ENCODE results near the gene C9.
"Not testable (repeated sequence)": the region's sequence is repeated elsewhere in the genome, so short reads cannot be mapped to it uniquely, and the experiment has no call there.

C9 gene

DNA sequence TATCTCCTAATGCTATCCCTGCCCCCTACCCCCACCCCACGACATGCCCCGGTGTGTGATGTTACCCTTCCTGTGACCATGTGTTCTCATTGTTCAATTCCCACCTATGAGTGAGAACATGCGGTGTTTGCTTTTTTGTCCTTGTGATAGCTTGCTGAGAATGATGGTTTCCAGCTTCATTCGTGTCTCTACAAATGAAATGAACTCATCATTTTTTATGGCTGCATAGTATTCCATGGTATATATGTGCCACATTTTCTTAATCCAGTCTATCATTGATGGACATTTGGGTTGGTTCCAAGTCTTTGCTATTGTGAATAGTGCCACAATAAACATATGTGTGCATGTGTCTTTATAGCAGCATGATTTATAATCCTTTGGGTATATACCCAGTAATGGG lies 88.4 kb downstream of the C9 start:
- not testable (repeated sequence) for H3K4me1 ChIP-seq (ENCODE audit: insufficient read depth, low read length); H3K36me3 ChIP-seq (ENCODE audit: insufficient read depth, low read length); H3K9ac ChIP-seq (ENCODE audit: low read depth, low read length); H3K9me3 ChIP-seq (ENCODE audit: control insufficient read depth, insufficient read depth, low read length)

DNA sequence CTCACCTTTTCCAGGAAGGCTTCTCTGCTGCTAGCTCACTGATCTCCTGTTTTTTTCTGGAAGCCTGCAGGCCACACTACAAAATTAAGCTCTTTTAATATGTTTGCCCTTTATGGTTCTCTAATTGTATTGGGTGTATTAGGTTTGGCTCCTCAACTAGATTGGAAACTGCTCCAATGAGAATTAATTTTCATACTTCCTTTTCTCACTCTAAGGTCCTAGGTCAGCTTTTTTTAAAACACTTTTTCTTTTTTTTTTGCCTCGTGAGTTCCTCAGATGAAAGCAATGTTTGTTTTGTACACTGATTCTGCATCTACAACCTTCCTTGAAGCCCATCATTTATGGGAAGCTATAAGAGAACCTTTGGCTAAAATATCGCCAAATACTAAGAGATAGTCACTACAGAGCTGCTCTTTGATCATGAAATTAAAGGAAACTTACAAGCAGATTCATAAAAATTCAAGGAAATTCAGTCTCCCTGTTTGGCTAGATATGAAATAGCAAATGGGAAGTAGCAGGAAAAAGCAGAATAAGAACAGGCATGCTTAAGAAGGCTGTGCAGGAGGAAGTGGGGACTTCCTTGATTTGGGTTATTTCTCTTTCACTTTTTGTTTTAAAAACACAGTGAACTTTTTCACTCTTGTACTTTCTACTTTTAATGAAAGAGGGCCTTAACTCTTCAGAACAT lies 89.8 kb downstream of the C9 start:
- Histone ChIP-seq H3K4me1 (ENCODE audit: insufficient read depth, low read length) (no peaks in the 10 kb centered on the region), H3K9me3 (ENCODE audit: control insufficient read depth, insufficient read depth, low read length) (no peaks in the 10 kb centered on the region), H3K9ac (ENCODE audit: low read depth, low read length) (no peak overlapping the region), H3K36me3 (ENCODE audit: insufficient read depth, low read length) (no peaks in the 10 kb centered on the region)

DNA sequence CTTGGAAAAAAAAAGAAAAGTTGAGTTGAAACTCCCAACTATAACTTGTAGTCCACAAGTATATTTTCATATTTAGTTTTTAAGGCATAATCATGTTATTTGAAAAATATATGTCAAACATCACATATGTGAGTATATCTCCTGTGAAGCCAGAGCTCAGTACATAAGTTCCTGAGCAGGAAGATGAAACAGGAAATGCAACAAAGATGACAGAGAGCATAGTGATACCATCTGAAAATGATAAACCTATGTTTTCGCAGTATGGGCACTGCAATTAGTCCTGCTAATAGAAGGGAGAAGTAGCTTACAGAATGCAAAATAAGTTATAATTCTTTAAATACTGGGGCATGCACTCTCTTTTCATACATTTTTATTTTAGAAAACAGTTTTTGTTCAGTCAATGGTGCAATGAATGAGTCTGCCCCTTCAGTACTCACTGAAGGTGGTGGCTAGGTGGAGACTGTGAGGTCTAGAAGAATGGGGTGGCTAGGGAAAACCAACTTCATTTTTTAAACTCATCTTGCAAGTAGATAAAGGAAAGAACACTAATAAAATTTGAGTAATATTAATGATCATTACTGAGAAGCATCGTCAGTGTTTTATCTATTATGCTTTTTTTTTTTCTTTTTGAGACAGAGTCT lies 90.9 kb downstream of the C9 start:
- Histone ChIP-seq H3K9ac (ENCODE audit: low read depth, low read length) (no peak overlapping the region), H3K9me3 (ENCODE audit: control insufficient read depth, insufficient read depth, low read length) (no peaks in the 10 kb centered on the region), H3K36me3 (ENCODE audit: insufficient read depth, low read length) (no peaks in the 10 kb centered on the region), H3K4me1 (ENCODE audit: insufficient read depth, low read length) (no peaks in the 10 kb centered on the region)

DNA sequence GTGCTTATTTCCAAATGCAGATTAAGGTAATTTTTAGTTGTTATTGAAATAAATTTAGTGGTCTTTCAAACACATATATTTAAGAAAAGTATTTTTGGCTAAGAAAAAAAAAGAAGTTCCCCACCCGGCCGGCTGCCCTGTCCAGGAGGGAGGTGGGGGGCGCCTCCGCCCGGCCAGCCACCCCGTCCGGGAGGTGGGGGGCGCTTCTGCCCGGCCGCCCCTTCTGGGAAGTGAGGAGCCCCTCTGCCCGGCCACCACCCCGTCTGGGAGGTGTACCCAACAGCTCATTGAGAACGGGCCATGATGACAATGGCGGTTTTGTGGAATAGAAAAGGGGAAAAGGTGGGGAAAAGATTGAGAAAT lies 91.4 kb downstream of the C9 start:
- not testable (repeated sequence) for H3K9me3 ChIP-seq (ENCODE audit: control insufficient read depth, insufficient read depth, low read length); H3K9ac ChIP-seq (ENCODE audit: low read depth, low read length); H3K36me3 ChIP-seq (ENCODE audit: insufficient read depth, low read length); H3K4me1 ChIP-seq (ENCODE audit: insufficient read depth, low read length)

DNA sequence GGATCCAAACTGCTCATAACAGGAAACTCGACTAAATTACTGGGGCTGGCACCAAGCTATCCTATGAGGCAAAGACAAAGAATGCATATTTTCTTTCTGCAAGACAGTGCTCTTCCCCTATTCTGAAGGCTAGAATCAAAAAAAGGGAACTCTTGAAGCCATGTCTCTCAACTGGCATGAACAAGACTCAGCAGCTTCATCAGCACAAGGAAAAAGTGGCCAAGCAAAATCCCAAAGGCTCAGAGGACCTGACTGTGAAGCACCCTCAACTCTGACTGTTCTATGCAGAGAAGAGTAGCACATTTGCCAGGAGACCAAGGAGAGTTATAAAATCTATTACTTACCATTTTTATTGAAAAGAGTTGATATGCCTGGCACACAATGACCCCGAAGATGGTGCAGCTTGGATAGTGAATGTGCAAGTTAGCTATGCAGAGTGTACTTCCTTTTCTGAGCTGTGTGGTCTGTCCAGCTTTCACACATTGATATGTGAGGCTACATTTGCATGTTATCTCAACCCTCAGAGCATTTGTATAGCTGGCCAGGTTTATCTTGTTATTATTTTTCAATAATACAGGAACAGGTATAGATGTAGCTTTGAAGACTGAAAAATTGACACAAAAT lies 94.0 kb downstream of the C9 start:
- no peak overlapping the region for H3K9ac ChIP-seq (ENCODE audit: low read depth, low read length)
- no peaks in the 10 kb centered on the region for H3K4me1 ChIP-seq (ENCODE audit: insufficient read depth, low read length)

DNA sequence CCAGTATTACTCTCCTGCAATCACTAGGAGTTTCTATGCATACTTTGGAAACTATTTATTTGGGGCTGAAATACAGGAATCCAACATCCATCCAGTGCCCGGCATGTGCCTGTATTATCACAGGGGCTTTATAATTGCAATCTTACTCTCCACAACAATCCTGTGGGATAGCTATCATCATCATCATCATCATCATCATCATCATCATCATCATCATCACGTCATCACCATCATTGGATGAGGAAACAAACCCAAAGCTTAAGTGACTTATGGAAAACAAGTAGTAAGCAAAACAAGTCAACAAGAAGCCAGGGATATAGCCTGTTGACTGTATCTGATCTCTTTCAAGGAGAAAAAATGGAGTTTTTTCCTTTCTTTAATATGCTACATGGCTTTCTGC lies 97.1 kb downstream of the C9 start:
- Histone ChIP-seq H3K4me1 (ENCODE audit: insufficient read depth, low read length) (no peaks in the 10 kb centered on the region), H3K36me3 (ENCODE audit: insufficient read depth, low read length) (no peaks in the 10 kb centered on the region), H3K9me3 (ENCODE audit: control insufficient read depth, insufficient read depth, low read length) (no peaks in the 10 kb centered on the region), H3K9ac (ENCODE audit: low read depth, low read length) (no peak overlapping the region)

More for the DNA sequence above, 94.0 kb downstream of the C9 start:
- H3K36me3 ChIP-seq (ENCODE audit: insufficient read depth, low read length) = no peaks in the 10 kb centered on the region
- no peaks in the 10 kb centered on the region for H3K9me3 ChIP-seq (ENCODE audit: control insufficient read depth, insufficient read depth, low read length)

DNA sequence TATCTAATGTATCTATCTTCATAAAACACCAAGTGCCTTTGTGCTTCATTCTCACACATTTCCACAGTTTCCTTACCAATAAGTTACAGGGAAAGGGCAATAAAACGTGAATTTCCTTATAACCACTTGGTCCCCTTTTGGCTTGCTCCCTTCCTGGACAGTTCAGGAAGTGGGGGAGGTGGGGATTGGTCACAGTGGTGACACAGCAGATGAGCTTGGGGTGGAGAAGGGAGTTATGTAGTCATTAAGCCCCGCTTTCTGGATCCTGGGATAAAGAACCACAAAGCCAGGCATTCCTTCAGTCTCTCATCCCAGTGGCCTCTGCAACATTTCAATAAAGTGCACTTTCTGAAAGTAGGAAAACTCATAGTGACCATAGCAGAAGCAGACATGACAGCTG lies 97.9 kb downstream of the C9 start:
- Histone ChIP-seq H3K9me3 (ENCODE audit: control insufficient read depth, insufficient read depth, low read length) (no peaks in the 10 kb centered on the region), H3K4me1 (ENCODE audit: insufficient read depth, low read length) (no peaks in the 10 kb centered on the region), H3K9ac (ENCODE audit: low read depth, low read length) (no peak overlapping the region), H3K36me3 (ENCODE audit: insufficient read depth, low read length) (no peaks in the 10 kb centered on the region)

DNA sequence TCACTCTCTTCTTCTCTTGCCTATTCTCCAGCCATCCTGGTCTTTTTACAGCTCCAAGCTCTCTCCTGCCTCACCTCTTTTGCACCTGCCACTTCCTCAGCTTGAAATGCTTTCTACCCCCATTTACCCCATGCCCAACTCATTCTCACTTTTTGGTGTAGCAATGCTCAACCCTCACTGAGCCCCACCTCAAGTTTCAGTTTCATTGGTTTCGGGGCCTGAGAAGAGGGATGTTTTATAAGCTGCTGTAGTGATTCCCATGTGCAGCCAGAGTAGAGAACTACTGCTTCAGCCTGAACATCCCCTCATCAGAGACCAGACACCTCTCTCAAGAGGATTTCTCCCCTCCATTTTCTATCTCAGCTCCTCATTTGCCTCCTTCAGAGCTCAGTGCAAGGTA lies 99.8 kb downstream of the C9 start:
- Histone ChIP-seq H3K9ac (ENCODE audit: low read depth, low read length) (no peak overlapping the region), H3K4me1 (ENCODE audit: insufficient read depth, low read length) (no peaks in the 10 kb centered on the region), H3K36me3 (ENCODE audit: insufficient read depth, low read length) (no peaks in the 10 kb centered on the region), H3K9me3 (ENCODE audit: control insufficient read depth, insufficient read depth, low read length) (no peaks in the 10 kb centered on the region)

DNA sequence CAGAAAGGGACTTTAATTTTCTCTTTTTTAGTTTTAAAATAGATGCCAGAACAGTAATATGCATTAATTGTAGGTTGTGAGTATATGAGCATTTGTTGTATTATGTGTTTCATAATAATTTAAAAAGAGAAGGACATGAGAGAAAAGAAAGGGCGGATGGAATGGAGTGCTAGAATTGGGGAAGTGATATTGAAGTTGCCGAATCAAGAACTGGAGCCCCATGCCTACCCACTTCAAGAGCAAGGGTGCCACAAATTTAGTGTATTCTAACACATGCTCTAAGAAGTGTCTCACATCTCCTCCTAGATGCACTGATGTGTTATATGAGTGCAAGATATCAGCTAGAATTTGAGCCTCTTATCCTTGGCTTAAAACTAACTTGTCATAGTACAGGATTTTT lies 101.3 kb downstream of the C9 start:
- no peaks in the 10 kb centered on the region for H3K36me3 ChIP-seq (ENCODE audit: insufficient read depth, low read length)
- H3K9ac ChIP-seq (ENCODE audit: low read depth, low read length) = no peak overlapping the region
- H3K4me1 ChIP-seq (ENCODE audit: insufficient read depth, low read length) = no peaks in the 10 kb centered on the region
- H3K9me3 ChIP-seq (ENCODE audit: control insufficient read depth, insufficient read depth, low read length) = no peaks in the 10 kb centered on the region

DNA sequence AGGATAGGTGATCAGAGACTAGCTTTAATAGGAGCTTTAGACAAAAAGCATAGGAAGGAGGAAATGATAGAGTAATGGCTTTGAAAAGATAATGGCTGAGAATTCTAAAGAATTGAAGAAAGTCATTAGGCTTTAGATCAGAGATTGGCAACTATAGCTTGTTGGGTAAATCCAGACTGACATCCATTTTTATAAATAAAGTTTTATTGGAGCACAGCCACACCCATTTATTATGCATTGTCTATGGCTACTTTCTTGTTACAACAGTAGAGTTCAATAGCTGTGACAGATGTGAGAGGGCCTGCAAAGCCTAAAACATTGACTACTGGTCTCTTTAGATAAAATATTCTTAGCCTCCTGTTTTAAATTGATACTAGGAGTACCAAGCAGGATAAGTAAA lies 104.2 kb downstream of the C9 start:
- Histone ChIP-seq H3K4me1 (ENCODE audit: insufficient read depth, low read length) (no peaks in the 10 kb centered on the region), H3K9me3 (ENCODE audit: control insufficient read depth, insufficient read depth, low read length) (no peaks in the 10 kb centered on the region), H3K36me3 (ENCODE audit: insufficient read depth, low read length) (no peaks in the 10 kb centered on the region), H3K9ac (ENCODE audit: low read depth, low read length) (no peak overlapping the region)

DNA sequence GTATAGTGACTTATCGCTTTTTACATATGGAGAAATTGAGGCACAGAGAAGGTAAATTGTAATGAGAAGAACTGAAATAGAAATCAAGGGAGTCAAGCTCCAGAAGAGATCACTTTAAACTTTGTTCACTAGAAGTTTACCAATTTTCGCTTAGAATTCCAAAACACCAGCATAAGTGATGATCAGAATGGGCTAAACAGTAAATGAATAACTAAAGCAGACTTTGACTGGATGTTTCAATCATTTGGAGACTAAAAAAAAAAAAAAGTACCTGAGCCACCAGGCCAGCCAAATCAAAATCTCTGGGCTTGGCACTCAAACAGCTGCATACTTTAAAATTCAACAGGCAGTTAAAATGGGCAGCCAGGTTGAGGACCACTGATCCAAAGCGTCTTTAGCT lies 106.7 kb downstream of the C9 start:
- Histone ChIP-seq H3K9me3 (ENCODE audit: control insufficient read depth, insufficient read depth, low read length) (no peaks in the 10 kb centered on the region), H3K9ac (ENCODE audit: low read depth, low read length) (no peak overlapping the region), H3K36me3 (ENCODE audit: insufficient read depth, low read length) (no peaks in the 10 kb centered on the region), H3K4me1 (ENCODE audit: insufficient read depth, low read length) (no peaks in the 10 kb centered on the region)

DNA sequence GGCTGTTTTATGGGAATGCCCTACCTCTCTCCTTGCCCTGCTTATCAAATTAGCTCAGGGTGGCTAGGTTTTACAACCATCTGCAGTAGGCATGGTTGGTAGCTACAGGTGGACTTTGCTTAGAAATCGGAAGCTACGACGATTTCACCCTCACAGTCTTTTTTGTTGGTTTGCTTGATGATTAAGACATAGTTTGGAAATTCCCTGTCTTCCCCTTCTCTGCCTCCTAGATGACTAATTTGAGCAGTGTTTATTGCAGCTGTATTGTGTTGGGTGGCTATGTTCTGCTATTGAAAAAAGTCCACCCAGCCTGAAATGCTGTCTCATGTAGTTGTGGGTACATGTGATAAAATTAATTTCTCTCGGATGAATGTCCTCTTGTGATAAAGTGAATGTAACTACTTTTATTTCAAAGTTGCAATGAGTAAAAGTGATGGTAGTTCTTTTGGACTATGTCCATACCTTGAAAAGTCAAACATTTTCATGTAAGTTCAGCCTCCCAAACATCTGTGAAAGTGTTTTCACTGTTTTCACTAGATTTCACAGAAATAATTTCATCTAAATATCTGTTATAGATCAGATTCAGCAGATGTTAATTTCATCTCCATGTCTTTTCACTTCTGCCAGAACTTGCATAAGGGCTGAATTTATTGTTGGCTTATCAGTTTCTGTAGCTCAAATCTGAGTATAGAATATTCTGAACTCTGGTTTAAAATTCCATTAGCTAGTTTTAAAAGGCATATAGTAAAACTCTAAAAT lies 107.6 kb downstream of the C9 start:
- H3K9ac ChIP-seq (ENCODE audit: low read depth, low read length) = no peak overlapping the region
- H3K36me3 ChIP-seq (ENCODE audit: insufficient read depth, low read length) = no peaks in the 10 kb centered on the region
- no peaks in the 10 kb centered on the region for H3K9me3 ChIP-seq (ENCODE audit: control insufficient read depth, insufficient read depth, low read length)
- H3K4me1 ChIP-seq (ENCODE audit: insufficient read depth, low read length) = no peaks in the 10 kb centered on the region

DNA sequence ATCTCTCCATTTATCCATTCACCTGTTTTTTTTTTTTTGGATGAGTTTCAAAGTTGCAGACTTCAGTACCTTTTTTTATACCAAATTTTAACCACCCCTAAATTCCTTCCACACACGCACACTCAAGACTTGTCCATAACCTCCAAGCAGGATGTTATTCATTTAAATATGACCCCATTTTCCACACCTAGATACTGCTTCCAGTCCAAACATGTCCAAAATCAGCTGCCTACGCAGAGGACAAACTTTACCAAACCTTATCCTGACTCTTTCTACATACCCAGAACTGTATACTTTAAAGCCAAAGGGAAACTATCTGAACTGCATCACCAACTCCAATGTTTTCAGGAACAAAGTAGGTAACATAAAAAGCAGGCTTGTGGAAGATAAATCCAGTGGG lies 108.9 kb downstream of the C9 start:
- Histone ChIP-seq H3K36me3 (ENCODE audit: insufficient read depth, low read length) (no peaks in the 10 kb centered on the region), H3K4me1 (ENCODE audit: insufficient read depth, low read length) (no peaks in the 10 kb centered on the region), H3K9me3 (ENCODE audit: control insufficient read depth, insufficient read depth, low read length) (no peaks in the 10 kb centered on the region), H3K9ac (ENCODE audit: low read depth, low read length) (no peak overlapping the region)

DNA sequence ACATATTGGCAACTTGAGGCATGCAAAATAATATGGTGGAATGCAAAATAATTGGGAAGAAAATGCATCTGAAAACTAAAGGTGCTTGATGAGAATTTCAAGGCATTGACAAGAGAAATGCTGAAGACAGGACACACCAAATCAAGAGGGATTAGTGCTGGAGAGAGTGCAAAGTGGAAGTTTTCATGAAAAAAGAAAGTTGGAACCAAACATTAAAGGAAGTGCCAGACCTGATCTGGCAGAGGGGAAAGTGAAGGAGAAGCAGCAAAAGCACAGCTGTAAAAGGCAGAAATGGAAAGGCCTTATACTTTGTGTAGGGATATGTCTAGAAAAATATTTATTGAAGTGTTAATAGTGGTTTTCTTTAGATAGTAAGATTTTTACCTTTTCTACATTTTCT lies 109.6 kb downstream of the C9 start:
- Histone ChIP-seq H3K9ac (ENCODE audit: low read depth, low read length) (no peak overlapping the region), H3K4me1 (ENCODE audit: insufficient read depth, low read length) (no peaks in the 10 kb centered on the region), H3K9me3 (ENCODE audit: control insufficient read depth, insufficient read depth, low read length) (no peaks in the 10 kb centered on the region), H3K36me3 (ENCODE audit: insufficient read depth, low read length) (no peaks in the 10 kb centered on the region)

DNA sequence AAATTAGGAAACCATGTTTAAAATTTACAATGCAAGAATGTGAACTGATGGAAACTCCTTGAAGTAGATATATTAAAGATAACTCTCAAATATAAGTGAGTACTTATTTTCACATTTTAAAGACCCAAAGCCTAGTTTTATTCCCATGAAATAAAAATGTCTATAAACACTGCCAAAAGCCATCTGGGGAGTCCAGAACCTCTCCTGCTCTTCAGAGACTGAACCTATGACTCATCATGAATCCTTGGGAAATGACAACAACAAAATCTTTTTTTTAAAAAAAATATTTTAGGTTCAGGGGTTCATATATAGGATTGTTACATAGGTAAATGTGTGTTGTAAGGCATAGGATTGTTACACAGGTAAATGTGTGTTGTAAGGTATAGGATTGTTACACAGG lies 111.1 kb downstream of the C9 start:
- no peaks in the 10 kb centered on the region for H3K36me3 ChIP-seq (ENCODE audit: insufficient read depth, low read length)
- no peaks in the 10 kb centered on the region for H3K4me1 ChIP-seq (ENCODE audit: insufficient read depth, low read length)
- no peak overlapping the region for H3K9ac ChIP-seq (ENCODE audit: low read depth, low read length)
- no peaks in the 10 kb centered on the region for H3K9me3 ChIP-seq (ENCODE audit: control insufficient read depth, insufficient read depth, low read length)
